Adrenal gland (tissue), 5 donors: ENCODE measurements around the gene EPB41L2.

Experiments
- CTCF ChIP-seq, 6 experiments: fragments of 450-650 bp in 4 of 6; fragments of 200-600 bp in 2 of 6; sonication (generic) in 1 of 6; IDR thresholded peaks; 1 replicate in 5 of 6; 2 replicates in 1 of 6; pipeline versions ENCODE4 v1.5.1 to v1.8.0; 2016 to 2021; ENCODE audit warnings: antibody characterized with exemption in 6 of 6, mild to moderate bottlenecking in 2 of 6, moderate library complexity in 1 of 6
- POLR2A ChIP-seq, 2 donors: fragments of 450-650 bp; IDR thresholded peaks; one replicate each; pipeline ENCODE4 v1.6.1; 2017; ENCODE audit warnings: antibody characterized with exemption in 2 of 2, mild to moderate bottlenecking in 2 of 2, moderate library complexity in 1 of 2
- donor health status: DM: no; HTN: no; CAD: no.

- TF ChIP-seq CTCF (IDR thresholded peaks at IDR 0.05) (no peak), POLR2A (IDR thresholded peaks at IDR 0.05) (no peak)
Observed at GRCh38 chr6:130928158-130928912, 134.7 kb downstream of the EPB41L2 start.
